HG03469 (cell line): ENCODE results near the gene PIK3CB.
A peak's percentile ranks its signal among the peaks of the same experiment; 100 is the strongest.

ENCODE experiments used
- ATAC-seq: cut with Tn5 transposase; IDR thresholded peaks from one replicate; pipeline ENCODE4 v1.9.1; 2021; ENCODE audit warnings: mild to moderate bottlenecking, moderate library complexity, moderate number of reproducible peaks; ENCODE audit not compliant: unreplicated experiment

The PIK3CB gene

DNA sequence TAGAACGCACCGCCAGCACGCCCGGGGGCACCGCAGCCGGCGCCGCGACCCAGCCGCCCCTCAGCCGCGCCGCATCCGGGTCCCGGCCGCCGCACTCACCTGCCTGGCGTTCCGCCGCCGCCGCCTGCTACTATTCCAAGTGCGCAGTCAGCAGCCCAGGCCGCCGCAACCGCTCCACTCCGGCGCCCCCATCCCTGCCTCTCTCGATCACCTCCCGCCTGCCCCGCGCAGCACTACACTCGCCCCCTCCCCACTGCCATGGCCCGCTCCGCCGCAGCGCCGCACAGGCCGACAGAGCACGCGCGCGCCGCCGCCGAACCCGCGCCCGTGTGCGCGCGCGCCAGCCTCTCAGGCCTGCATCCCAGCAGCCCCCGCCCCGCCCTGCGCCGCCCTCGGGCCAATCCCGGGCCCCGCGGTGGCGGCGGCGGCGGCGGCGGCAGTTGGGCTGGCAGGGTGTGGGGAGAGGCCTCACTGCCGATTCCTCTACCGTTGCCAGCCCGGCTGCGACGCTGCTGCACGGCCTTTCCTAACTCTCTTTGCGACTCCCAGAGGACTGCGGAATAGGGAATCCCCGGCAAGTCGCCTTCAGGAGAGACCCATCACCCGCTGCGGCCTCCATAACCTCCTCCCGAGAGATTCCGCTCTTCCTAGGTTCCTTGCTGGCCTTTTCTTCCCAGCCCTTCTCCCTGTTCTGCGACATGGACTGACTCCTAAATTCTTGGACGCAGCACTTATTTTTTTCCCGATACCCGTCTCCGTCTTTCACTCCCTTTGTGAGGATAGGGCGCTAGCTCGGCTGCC lies at the start of gene PIK3CB:
Gene PIK3CB, minus strand, starts transcription at position 333 of the 801 bp plus-strand sequence. CDS start 75,585 bp downstream, outside the sequence.
- ATAC-seq: peak; percentile 80

DNA sequence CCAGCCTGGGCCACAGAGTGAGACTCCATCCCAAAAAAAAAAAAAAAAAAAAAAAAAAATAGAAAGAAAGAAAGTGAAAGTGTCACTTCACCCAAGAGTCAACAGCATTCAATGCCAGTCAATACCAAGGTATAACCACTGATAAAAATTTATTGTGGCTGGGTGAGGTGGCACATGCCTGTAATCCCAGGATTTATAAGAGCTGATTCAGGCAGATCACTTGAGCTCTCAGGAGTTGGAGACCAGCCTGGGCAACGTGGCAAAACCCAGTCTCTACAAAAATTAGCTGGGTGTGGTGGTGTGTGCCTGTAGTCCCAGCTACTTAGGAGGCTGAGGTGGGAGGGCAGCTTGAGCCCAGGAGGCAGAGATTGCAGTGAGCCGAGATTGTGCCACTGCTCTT lies 46.5 kb upstream of the PIK3CB start:
- ATAC-seq: no peak

DNA sequence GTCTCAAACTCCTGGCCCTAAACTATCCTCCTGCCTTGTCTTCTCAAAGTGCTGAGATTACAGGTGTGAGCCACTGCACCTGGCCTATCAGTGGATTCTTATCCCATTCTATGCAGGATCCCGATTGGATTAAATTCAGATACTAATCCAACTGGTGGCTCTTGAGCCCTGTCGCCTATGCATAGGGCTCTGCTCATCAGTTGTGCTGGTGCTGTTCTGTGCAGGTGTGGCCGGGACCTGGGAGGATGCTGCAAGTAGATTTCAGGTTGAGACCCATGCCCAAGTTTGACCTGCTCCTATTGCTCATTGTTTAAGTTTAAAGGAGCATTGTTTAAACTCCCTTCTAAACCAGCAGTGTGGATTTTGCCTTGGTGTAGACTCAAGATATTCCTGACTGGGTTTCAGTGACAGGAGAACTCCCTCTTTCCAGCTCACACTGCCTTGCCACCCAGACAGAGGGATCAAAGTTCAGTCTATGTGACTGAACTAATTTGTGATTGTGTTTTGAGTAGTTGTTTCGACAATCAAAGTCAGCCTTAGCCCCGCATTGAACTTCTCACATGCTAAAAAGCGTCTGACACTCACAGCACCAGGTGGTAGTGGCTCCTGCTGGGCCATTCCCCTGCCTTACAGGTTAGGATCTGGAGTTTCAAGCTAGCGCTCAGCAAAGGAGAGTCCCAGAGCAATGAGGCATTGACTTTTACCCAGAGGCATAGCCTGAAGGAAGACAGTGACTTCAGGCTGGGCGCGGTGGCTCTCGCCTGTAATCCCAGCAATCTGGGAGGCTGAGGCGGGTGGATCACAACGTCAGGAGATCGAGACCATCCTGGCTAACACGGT lies 45.0 kb upstream of the PIK3CB start:
- ATAC-seq: no peak

DNA sequence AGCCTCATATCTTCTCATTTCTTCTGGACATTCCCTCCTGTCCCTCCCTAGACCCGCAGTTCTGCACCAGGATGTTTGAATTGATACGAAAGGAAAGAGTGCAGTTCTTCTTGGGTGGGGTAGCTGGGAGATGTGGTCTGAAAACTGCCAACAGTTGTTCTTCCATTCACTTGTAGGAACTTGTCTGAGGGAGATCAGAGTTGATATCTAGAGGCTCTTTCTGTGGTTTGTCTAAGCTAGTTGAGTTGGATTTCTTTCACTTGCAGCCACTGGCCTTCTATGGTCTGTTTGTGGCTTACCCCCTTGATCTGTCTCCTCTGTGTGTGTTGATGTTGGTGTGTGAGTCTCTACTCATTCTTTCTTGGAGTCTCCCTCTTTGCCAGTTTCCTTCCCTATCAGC lies 42.5 kb upstream of the PIK3CB start:
- no peak for ATAC-seq

DNA sequence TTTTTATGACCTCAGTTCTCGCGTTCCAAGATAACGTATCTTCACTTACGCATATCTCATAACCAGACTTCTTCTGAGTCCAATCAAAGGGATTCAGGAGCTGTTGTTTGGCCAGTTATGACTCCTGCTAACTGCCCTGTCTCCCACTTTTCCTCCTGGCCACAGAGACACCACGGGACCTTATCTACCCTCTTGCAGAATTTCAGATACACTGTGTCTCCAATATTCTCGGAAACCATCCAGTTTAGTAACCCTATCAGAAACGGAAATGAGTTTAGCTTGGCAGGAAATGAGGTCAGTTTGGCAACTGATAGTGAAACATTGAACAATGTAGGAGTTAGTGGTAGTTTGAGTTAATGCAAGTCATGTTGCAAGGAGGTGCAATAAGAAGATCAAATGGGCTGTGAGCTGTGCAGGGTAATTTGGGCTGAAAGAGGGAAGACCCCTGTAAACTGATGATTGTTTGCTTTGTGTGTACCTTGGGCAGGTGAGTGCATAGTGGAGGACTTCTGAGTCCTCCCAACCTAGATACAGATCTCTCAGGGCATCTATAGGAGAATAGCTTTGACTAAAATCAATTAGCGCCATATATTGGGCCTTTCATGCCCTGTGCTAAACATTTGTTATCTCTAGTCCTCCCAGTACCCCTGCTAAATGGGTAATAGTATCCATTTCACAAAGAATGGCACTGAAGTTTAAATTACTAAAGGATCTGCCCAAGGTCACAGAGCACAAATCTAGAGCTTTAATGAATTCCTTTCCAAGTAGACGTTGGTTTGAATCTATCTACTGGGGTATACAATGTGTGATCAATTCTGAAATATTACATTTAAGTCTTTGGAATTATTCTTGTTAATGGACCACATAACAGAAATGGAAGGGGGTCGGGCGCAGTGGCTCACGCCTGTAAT lies 41.3 kb upstream of the PIK3CB start:
- no peak for ATAC-seq

DNA sequence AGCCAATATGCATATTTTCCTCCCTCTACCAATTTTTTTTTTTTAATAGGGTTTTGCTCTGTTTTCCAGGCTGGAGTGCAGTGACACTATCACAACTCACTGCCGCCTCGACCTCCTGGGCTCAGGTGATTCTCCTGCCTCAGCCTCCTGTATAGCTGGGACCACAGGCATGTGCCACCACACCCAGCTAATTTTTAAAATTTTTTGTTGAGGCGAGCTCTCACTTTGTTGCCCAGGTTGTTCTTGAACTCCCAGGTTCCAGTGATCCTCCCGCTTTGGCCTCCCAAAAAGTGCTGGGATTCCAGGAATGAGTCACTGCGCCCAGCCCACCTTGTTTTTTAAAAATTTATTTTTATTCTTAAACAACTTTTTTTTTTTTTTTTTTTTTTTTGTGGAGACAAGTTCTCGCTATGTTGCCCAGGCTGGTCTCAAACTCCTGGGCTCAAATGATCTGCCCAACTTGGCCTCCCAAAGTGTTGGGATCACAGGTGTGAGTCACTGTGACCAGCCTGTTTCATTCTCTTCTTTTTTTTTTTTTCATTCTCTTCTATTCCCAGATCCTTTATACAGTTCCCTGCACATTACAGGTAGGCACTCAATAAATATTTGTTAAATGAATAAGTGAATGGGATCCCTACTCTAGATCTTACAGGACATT lies 40.5 kb upstream of the PIK3CB start:
- no peak for ATAC-seq

DNA sequence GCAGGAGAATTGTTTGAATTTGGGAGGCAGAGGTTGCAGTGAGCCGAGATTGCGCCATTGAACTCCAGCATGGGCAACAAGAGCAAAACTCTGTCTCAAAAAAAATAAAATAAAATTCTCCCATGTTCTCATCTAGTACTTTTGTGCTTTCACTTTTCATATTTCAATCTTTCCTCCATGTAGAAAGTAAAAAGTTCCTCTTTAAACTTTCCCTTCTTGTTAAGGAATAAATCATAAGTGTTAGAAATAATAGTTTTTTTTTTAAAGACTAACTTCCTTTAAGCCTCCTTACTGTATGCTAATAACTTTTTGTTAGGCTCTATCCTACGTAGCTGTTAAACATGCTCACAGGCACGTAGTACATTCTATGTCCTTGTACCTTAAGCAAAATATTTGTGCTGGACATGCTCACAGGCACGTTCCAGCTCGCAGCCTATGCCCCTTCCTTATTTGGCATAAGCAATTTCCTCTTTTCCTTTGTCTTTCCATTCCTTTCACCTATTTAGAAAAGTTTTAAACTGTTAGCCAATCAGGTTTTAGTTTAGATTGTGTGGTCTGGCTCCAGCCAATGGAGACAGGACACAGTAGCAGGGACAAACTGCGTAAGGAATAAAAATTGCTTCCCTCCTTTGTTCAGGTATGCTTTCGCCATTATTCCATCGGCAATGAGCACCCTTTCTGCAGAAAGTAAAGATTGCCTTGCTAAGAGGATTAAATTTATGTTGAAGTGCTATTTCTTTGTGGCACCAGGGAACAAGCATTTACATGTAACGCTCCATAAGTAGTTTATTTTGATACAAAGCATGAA lies 38.9 kb upstream of the PIK3CB start:
- ATAC-seq: no peak

DNA sequence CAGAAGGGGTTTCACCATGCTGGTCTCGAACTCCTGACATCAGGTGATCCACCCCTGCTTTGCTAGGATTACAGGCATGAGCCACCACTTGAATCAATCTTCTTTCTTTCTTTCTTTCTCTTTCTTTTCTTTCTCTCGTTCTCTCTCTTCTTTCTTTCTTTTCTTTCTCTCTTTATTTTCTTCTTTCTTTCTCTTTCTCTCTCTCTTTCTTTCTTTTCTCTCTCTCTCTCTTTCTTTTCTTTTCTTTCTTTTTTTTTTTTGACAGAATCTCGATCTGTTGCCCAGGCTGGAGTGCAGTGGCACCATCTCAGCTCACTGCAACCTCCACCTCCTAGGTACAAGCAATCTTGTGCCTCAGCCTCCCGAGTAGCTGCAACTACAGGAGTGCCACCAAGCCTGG lies 37.9 kb upstream of the PIK3CB start:
- ATAC-seq: no peak

DNA sequence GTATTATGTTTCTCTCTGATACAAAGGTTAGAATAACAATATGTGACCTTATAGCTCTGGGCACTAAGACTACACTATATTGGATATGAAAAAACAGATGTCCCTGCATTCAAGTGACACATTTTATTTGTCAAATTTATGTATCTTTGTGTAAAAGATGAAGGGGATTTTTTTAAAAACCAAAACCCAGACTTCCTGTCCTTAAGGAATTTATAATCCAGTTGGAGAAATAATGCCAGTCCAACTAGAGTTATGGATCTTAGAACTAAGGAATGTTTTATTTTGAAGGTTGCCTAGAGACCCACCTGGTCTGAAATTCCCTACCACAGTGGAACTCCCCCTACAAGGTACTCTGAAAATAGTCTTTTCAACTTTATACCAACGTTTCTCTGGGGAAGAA lies 33.3 kb upstream of the PIK3CB start:
- no peak for ATAC-seq

DNA sequence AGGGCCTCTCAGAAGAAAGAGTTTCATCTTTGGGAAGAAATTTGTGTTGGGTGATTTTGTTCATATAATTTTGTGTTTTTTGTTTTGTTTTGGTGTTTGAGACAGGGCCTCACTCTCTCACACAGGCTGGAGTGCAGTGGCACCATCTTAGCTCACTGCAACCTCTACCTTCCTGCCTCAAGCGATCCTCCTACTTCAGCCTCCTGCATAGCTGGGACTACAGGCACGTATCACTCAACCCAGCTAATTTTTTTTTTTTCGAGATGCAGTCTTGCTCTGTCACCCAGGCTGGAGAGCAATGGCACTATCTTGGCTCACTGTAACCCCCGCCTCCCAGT lies 29.0 kb upstream of the PIK3CB start:
- ATAC-seq: no peak

DNA sequence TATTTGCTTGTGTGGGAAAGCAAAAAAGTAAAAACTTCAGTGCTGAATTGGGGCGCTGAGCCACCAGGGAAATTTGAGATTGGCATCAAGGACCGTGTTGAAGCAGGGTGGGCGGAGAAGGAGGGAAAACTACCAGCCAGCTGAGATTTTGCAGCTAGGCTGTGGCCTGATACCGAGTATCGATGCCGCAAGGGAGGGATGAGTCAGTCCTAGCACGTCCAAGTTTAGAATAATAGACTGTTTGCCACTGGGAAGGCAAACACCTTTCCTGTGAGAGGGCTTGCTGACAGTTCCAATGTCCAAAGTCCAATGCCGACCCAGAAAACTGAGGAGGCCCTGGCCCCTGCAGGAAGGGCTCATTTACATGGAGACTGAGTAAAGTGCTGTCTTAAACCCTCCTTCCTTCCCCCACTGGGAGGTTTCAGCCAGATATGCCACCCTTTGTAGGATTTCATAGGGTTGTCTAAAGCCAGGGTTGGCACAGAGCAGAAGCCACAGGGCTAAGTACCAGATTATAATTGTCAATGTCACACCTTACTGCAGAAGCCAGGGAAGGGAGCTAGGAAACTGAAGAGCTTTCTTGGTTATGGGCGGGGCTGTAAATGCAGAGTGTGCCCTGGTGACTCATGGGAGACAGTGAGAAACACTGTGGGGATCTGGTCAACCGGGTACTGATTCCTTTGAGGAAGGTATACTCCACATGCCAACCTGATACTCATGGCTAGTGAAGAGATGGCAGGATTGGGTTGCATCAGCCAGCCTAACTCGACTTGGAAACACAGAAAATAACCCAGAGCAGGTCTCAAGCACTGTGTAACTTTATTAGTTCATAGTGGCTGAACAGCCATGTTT lies 28.4 kb upstream of the PIK3CB start:
- ATAC-seq: no peak

DNA sequence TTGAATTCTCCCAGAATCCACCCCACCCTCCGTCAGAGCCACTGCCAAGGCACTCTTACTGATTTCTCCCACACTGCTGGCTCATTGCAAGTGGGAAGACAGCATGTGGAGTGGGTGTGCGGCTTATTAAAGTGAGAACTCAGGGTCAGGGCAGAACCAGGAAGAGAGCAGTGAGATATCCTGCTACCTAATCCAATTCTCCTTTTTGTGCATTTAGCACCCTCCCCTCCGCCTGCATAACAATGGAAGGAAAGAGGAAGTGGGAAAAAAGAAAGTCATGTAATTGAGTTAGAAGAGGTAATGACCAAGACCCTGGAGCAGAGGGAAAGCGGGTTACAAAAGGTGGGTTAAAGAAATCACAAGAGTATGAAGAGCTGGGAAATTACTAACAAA lies 27.8 kb upstream of the PIK3CB start:
- no peak for ATAC-seq

DNA sequence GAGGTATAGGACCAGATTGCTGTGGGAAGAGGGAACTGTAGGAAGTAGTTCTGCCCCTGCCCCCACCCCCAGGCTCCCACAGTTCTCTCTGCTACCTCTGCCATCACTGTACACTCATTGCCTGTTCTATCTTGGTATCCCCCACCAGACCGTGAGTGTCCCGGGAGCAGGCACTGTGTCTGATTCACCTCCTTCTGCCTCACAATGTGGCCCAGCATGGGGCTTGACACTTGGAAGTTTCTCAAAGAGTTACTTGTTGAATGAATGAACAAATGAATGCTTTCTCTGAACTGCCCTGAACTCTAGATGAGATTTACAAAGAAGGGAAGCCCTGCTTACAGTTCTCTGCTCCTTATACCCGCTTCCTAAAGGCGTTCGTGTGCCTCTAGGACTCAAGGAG lies 27.1 kb upstream of the PIK3CB start:
- ATAC-seq: no peak

DNA sequence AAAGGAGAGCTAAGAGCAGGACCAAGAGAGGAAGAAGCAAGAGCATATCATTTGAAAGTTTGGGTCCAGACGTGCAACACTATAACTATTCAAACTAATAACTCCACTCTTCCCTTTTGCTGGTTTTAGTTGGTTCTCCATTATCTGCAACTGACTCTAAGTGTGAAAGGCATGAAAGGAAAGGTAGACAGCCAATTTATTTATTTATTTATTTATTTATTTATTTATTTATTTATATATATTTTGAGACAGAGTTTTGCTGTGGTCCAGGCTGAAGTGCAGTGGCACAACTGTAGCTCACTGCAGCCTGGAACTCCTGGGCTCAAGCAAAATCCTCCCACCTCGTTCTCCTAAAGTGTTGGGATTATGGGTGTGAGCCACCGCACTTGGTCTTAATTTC lies 22.1 kb upstream of the PIK3CB start:
- ATAC-seq: no peak

DNA sequence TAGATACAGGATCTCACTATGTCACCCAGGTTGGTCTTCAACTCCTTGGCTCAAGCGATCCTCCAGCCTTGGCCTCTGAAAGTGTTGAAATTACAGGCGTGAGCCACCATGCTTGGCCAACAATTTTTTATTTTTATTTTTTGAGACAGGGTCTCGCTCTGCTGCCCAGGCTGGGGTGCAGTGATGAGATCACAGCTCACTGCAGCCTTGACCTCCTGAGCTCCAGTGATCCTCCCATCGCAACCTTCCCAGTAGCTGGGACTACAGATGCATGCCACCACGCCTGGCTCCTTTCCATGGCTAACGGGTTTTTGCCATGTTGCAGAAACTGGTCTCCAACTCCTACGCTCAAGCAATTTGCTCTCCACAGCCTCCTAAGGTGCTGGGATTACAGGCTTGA lies 20.2 kb upstream of the PIK3CB start:
- ATAC-seq: no peak

DNA sequence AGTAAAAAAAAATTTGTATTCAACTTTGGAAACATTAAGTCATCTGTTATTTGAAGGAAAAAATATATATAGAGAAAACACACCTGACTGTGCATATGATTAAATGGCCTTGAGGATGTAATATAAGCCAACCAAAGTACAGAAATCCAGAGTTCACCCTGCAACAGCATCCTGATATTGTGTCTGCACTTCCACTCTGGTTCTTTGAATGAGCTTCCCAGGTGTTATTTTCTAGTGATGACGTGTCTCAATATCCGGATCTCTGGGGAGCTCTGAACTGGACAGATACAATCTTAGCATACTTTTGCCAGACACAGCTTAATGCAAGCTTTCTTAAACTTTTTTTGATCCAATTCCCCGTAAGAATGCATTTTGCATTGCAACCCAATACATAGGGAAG lies 19.5 kb upstream of the PIK3CB start:
- no peak for ATAC-seq

DNA sequence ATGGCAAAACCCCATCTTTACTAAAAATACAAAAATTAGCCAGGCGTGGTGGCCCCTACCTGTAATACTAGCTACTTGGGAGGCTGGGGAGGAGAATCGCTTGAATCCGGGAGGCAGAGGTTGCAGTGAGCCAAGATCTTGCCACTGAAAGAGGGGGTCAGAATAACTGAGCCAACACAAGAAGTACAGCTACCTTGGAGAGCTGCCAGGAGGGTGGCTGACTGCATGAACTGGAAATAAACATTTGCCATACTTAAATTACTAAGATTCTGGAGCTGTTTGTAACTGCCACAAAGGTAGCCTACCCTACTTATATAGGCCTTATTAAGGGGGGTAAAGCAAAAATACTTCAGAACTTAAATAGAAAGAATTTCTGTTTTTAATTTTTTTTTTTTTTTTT lies 15.4 kb upstream of the PIK3CB start:
- ATAC-seq: no peak

DNA sequence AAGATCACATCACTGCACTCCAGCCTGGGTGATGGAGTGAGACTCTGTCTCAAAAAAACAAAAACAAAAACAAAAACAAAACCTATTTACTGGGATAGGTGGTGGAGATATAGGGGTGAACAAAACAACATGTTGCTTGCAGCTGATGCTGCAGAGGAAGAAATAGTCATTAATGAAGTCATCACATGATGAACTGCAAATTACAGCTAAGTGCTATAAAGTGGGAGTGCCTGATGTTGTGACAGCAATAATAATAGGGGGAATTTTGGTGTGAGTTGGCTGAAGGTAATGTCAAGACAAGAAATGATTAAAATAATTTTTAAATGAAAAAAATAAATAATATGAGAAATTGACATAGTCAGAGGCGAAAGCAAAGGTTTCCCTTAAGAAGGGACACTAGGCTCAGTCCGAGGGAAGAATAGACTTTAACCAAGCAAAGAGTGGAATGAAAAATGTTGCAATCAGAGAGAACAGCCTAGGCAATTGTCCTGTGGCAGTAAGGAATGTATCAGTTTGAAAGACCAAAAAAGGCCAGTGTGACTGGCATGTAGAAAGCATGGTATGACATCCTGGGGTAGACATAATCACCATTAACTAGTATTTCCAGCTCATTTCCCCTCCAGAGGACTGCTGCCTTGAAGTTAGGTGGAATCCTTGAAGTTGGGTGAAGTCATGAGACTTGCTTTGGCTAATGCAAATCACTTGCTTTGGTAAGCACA lies 14.7 kb upstream of the PIK3CB start:
- no peak for ATAC-seq
